CD4-positive, alpha-beta T cell (primary cell): ENCODE results near the gene RNF130. TPM values are rescaled to one million over a fixed set of nuclear protein-coding genes. Genes with fewer than 3 reads are reported as not detected.

Source experiments
- ATAC-seq: fragments of 200-7000 bp; cut with Tn5 transposase; one replicate; pipeline ENCODE4 v1.10.0; 2022; ENCODE audit warnings: mild to moderate bottlenecking; ENCODE audit not compliant: poor library complexity
- CTCF ChIA-PET: fragments of 350-600 bp; sonication (Branson Sonifier 250); formaldehyde crosslinking; loops from one replicate; lab custom pipeline; 2021; ENCODE audit warnings: antibody characterized with exemption, inconsistent platforms; lab: Charles Lee
- POLR2A ChIA-PET: fragments of 350-600 bp; sonication (Branson Sonifier 250); formaldehyde crosslinking; loops from one replicate; lab custom pipeline; 2021; ENCODE audit warnings: antibody characterized with exemption, inconsistent platforms; lab: Charles Lee
- DNase-seq, 14 experiments: peaks; one replicate each; pipeline ENCODE4 v3.0.0-alpha.2; 2013 to 2020; ENCODE audit warnings: mixed read lengths in 2 of 14
- H3K27ac ChIP-seq, 2 donors: one replicate each; pipeline versions ENCODE4 v1.5.1 to v1.7.0; 2013; ENCODE audit warnings: low read length in 2 of 2, low read depth in 1 of 2, mild to moderate bottlenecking in 1 of 2
- H3K27me3 ChIP-seq, 2 experiments: 1 replicate in 1 of 2; 2 replicates in 1 of 2; pipeline versions ENCODE4 v1.6.1 to v1.7.0; 2013; ENCODE audit warnings: low read length in 2 of 2, control low read depth in 1 of 2, mild to moderate bottlenecking in 1 of 2, moderate library complexity in 1 of 2; ENCODE audit not compliant: insufficient read depth in 2 of 2, control insufficient read depth in 1 of 2
- H3K36me3 ChIP-seq: one replicate; pipeline ENCODE4 v1.6.1; 2013; ENCODE audit warnings: low read length, control low read depth; ENCODE audit not compliant: insufficient read depth
- H3K4me1 ChIP-seq: one replicate; pipeline ENCODE4 v1.6.1; 2013; ENCODE audit warnings: low read length, control low read depth; ENCODE audit not compliant: insufficient read depth
- H3K4me3 ChIP-seq: one replicate; pipeline ENCODE4 v1.5.1; 2013; ENCODE audit warnings: mild to moderate bottlenecking, low read length, moderate library complexity
- H3K9me3 ChIP-seq, 2 experiments: 1 replicate in 1 of 2; 2 replicates in 1 of 2; pipeline versions ENCODE4 v1.6.1 to v1.7.0; 2013; ENCODE audit warnings: low read length in 2 of 2, mild to moderate bottlenecking in 2 of 2, control low read depth in 1 of 2, moderate library complexity in 1 of 2; ENCODE audit not compliant: control insufficient read depth in 1 of 2, insufficient read depth in 1 of 2
- H3K27ac Mint-ChIP-seq: one replicate; pipeline ENCODE4 v1.8.0; 2020; ENCODE audit warnings: mixed read lengths
- H3K27me3 Mint-ChIP-seq: one replicate; pipeline ENCODE4 v1.8.0; 2021; ENCODE audit warnings: mixed read lengths
- H3K36me3 Mint-ChIP-seq: one replicate; pipeline ENCODE4 v1.8.0; 2021; ENCODE audit warnings: low read depth, mixed read lengths
- H3K4me1 Mint-ChIP-seq: one replicate; pipeline ENCODE4 v1.8.0; 2021; ENCODE audit warnings: low read depth, mixed read lengths
- H3K4me3 Mint-ChIP-seq: one replicate; pipeline ENCODE4 v1.8.0; 2020; ENCODE audit warnings: mild to moderate bottlenecking, mixed read lengths
- H3K9me3 Mint-ChIP-seq: one replicate; pipeline ENCODE4 v1.8.0; 2020; ENCODE audit warnings: mixed read lengths
- intact Hi-C, 2 experiments: fragments of 100-400 bp; cut with DNase I in 1 of 2; cut with micrococcal nuclease in 1 of 2; formaldehyde crosslinking; loops; one replicate each; pipeline versions ENCODE4 v1.15.1 to v1.9.0; 2023 to 2025; cut with DNase I, micrococcal nuclease
- total RNA-seq, 174 experiments: library from RNA in 2 of 174; stranded (reverse) in 2 of 174; gene quantifications; one replicate each; pipeline ENCODE4 v1.2.3 and lab custom pipeline; 2021 to 2026
- TF ChIP-seq, protein P1 (sequence below): fragments of 200-600 bp; IDR thresholded peaks from one replicate; pipeline ENCODE4 v1.8.0; 2022; ENCODE audit warnings: antibody characterized with exemption, mild to moderate bottlenecking

Gene RNF130
- total RNA-seq, 2 experiments from 2014 or later: 18.2 to 19.1 TPM

DNA sequence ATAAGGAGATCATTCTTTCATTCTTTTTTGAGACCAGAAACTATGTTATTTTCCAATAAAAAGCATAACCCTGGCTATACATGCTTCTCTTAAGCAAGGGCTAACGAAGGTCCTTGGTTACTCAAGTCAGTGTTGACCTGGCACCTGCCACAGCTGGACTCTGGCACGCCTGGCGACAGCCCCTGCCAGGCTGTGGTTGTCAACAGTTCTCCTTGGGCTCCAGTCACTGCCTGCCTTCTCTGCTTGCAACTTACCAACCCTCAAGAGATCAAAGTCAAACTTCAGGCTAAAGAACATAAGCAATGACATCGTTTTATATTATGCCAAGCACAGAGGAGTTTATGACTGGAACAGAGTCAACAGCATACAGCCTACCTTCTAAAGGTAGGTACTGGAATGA, 102.4 kb downstream of the RNF130 start:
- intact Hi-C loops: no loop called here
- ATAC-seq (no peak), DNase-seq (no peak)
- Histone ChIP-seq H3K4me3 (no peak overlapping the region), H3K27me3 (no peaks in the 10 kb centered on the region), H3K27ac (no peak overlapping the region), H3K9me3 (no peaks in the 10 kb centered on the region), H3K4me1 (no peaks in the 10 kb centered on the region), H3K36me3 (peaks cover 11% of the 10 kb centered on the region)
- ChIA-PET CTCF (no interaction called here), POLR2A (no interaction called here)
- TF ChIP-seq, protein P1, sequence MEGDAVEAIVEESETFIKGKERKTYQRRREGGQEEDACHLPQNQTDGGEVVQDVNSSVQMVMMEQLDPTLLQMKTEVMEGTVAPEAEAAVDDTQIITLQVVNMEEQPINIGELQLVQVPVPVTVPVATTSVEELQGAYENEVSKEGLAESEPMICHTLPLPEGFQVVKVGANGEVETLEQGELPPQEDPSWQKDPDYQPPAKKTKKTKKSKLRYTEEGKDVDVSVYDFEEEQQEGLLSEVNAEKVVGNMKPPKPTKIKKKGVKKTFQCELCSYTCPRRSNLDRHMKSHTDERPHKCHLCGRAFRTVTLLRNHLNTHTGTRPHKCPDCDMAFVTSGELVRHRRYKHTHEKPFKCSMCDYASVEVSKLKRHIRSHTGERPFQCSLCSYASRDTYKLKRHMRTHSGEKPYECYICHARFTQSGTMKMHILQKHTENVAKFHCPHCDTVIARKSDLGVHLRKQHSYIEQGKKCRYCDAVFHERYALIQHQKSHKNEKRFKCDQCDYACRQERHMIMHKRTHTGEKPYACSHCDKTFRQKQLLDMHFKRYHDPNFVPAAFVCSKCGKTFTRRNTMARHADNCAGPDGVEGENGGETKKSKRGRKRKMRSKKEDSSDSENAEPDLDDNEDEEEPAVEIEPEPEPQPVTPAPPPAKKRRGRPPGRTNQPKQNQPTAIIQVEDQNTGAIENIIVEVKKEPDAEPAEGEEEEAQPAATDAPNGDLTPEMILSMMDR: no peak
- Mint-ChIP-seq H3K4me3 (no peak overlapping the region), H3K27ac (no peak overlapping the region), H3K4me1 (peaks cover 13% of the 10 kb centered on the region), H3K36me3 (peaks cover 31% of the 10 kb centered on the region), H3K27me3 (no peaks in the 10 kb centered on the region), H3K9me3 (no peaks in the 10 kb centered on the region)

- POLR2A ChIA-PET: no interaction called here
- no peak overlapping the region for H3K4me3 Mint-ChIP-seq
- H3K27ac Mint-ChIP-seq: no peak overlapping the region
- no peaks in the 10 kb centered on the region for H3K27me3 ChIP-seq
- intact Hi-C loops: no loop called here
- no peak overlapping the region for H3K27ac ChIP-seq
- DNase-seq (no peak), ATAC-seq (no peak)
- H3K9me3 Mint-ChIP-seq: no peaks in the 10 kb centered on the region
- TF ChIP-seq, protein P1: no peak
- no peaks in the 10 kb centered on the region for H3K9me3 ChIP-seq
- peaks cover 11% of the 10 kb centered on the region for H3K36me3 ChIP-seq
- H3K36me3 Mint-ChIP-seq: peaks cover 42% of the 10 kb centered on the region
- peaks cover 13% of the 10 kb centered on the region for H3K4me1 Mint-ChIP-seq
- H3K4me1 ChIP-seq: no peaks in the 10 kb centered on the region
- CTCF ChIA-PET: no interaction called here
- H3K27me3 Mint-ChIP-seq: no peaks in the 10 kb centered on the region
- no peak overlapping the region for H3K4me3 ChIP-seq
These were observed 104.1 kb downstream of the RNF130 start for GRCh38 chr5:179967489-179967888.

DNA sequence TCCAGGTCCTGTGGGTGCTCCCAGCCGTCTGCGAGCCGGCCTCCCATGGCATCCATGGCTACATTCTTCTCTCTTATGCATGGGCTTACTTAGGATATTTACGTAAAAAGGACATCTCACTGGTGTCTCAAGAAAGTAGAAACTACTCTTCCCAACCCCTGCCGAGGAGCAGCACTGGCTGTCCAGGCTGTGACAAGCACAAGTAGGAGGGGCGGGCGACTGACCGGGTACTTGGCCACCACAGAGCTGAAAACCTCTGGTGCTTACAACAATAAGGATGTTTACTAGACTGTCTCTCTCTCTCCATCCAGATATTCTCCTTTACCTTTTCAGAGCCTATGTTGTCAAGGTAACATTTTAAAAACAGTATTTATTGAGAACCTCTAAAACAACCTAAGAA, 107.5 kb downstream of the RNF130 start:
- intact Hi-C loops: no loop called here
- H3K4me1 Mint-ChIP-seq: no peaks in the 10 kb centered on the region
- Histone ChIP-seq H3K27me3 (no peaks in the 10 kb centered on the region), H3K27ac (no peak overlapping the region), H3K36me3 (peaks cover 11% of the 10 kb centered on the region), H3K4me3 (no peak overlapping the region), H3K4me1 (no peaks in the 10 kb centered on the region), H3K9me3 (no peaks in the 10 kb centered on the region)
- TF ChIP-seq, protein P1: no peak
- ChIA-PET POLR2A (no interaction called here), CTCF (no interaction called here)
- H3K9me3 Mint-ChIP-seq: no peaks in the 10 kb centered on the region
- H3K4me3 Mint-ChIP-seq: no peak overlapping the region
- no peak overlapping the region for H3K27ac Mint-ChIP-seq
- H3K27me3 Mint-ChIP-seq: no peaks in the 10 kb centered on the region
- ATAC-seq: no peak
- peaks cover 61% of the 10 kb centered on the region for H3K36me3 Mint-ChIP-seq
- DNase-seq: no peak
